NOMO-1 treated with dmso at 0.1 percent for 144 hours (cell line): ENCODE data around the gene TSEN2.
"Not testable (repeated sequence)": the region's sequence is repeated elsewhere in the genome, so short reads cannot be mapped to it uniquely, and the experiment has no call there.

Experiments
- DNase-seq: peaks from one replicate; lab custom pipeline; 2025; ENCODE audit not compliant: unreplicated experiment; lab: John Stamatoyannopoulos, UW

TSEN2 gene

DNA sequence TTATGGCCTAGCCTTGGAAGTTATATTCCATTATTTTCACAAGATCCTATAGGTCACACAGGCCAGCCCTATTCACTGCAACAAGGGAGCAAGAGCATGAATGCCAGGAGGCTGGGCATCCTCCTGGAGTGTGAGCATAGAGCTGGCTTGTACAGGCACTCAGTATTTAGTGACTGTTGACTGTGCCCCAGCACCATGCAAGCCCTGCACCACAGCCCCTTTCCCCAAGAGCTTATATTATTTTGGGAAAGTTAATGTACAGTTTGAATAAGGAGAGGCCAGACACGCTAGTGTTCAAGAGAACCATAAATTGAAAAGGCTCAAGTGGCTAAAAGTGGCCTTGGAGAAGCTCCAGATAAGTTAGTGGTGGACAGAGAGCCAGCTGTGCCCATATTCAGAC, 32.3 kb upstream of the TSEN2 start:
- no peak for DNase-seq

DNA sequence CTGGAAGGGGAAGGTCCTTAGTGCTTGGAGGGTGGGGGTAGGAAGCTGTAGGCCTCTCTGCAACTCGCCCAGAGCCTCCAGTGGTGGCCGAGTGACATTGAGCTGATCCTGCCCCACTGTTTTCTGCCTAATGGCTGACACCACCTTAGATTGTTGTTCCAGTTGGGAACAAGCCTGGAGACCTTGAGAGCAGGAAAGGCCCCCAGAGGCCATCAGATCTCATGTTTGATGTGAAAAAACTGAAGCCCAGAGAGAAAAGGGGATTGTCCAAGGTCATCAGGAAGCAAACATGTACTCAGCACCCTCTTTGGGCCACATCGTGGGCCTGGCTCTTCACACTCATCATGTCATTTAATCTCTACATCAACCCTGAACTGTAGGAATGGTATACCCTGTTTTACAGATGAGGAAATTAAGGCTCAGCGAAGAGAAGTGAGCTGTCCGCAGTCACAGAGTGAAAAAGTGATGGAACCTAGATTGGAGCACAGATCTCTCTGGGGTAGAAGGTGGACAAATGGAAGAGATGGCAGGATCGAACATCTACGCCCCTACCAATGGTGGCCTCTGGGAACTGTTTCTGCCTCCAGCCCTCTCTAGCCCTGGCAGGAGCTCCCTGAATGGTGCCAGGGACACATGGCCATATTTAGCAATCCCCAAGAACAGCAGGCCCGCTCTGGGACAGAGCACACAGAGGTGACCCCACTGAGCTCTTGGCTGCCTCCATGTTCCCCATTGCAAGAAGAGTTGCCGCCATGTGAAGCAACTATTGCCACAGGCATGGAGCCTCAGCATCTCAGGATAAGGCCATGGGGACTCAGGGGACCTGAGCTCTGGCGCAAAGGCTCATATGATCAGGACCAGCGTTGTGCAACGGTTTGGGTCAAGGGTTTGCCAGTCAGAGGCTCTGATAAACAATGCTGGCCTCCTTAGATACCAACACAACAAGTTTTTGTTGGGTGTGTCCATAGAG, 31.6 kb upstream of the TSEN2 start:
- DNase-seq: no peak

DNA sequence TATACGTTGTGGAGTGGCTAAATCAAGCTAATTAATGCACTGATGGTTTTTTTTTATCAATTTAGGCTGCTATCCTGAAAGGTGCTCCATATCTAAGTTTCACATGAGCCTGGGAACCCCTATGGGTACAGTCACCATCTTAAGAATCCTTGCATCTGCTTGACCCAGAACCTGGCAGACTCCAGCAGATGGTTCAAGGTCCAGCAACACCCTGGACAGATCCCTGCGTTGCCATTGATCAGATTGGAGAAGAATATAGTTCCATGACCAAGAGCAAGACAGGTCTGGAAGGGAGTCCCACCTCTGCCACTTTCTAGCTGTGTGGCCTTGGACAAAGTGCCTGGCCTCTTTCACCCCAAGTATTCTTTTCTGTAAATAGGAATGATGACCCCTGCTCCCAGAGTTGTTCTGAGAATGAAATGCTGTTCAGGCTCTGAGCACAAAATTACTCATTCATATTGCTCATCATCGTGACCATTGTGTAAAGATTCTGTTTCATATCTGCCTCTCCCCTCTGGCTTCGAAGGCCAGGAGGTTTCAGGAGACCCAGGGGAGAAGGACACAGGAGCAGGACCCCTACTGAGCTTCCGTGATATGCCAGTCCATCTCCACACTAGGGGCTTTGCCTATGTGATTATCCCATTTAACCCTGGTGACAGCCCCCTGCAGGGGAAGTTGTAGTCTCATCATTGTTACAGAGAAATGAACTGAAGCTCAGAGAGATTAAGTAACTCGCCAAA, 30.0 kb upstream of the TSEN2 start:
- DNase-seq: no peak

DNA sequence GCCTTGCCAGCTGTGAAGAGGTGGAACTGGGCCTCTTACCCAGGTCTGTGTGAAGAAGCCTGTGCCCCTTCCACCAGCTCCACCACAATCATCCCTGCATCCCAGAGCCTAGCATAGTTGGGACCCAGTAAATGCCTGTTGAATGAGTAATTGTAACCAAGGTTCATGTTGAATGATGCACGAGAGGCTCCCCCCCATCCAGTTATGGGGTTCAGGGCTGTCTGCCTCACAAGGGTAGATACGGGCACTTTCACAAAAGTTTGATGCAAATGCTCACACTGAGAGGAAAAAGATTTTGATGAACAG, 29.5 kb upstream of the TSEN2 start:
- DNase-seq: no peak

- no peak for DNase-seq
Measured at GRCh38 chr3:12455740-12456139, 28.5 kb upstream of the TSEN2 start.

DNA sequence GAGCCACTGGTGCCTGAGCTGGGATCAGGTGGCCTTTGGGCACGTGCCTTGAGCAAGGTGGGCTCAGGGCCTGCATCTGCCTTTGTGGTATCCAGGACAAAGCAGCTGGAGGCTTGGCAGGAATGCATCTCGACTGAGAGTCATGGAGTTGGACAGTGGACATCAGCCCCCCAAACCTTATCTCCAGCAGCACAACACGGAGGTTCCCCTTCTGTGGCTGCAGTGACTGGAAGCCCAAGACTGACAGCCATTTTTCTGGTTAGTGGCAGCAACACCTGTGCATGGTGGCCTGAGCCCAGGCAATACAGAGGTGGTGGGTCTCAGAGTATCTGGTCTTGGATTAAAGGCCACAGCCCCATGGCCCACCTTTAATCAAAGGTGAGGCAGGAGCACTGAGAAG, 27.8 kb upstream of the TSEN2 start:
- DNase-seq: no peak

DNA sequence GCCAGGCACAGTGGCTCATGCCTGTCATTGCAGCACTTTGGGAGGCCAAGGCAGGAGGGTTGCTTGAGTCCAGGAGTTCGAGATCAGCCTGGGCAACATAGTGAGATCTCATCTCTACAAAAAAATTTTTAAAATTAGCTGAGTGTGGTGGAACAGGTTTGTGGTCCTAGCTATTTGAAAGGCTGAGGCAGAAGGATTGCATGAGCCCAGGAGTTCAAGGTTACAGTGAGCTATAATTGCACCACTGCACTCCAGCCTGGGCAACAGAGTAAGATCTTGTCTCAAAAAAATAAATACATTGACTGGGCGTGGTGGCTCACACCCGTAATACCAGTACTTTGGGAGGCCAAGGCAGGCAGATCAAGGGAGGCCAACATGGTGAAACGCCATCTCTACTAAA, 26.9 kb upstream of the TSEN2 start:
- not testable (repeated sequence) for DNase-seq

- peak; percentile 60 for DNase-seq
Measured at GRCh38 chr3:12458901-12459300, 25.4 kb upstream of the TSEN2 start.

GRCh38 chr3:12460127-12460526, 24.2 kb upstream of the TSEN2 start:
- DNase-seq: no peak

GRCh38 chr3:12461097-12461649, 23.1 kb upstream of the TSEN2 start:
- no peak for DNase-seq

DNA sequence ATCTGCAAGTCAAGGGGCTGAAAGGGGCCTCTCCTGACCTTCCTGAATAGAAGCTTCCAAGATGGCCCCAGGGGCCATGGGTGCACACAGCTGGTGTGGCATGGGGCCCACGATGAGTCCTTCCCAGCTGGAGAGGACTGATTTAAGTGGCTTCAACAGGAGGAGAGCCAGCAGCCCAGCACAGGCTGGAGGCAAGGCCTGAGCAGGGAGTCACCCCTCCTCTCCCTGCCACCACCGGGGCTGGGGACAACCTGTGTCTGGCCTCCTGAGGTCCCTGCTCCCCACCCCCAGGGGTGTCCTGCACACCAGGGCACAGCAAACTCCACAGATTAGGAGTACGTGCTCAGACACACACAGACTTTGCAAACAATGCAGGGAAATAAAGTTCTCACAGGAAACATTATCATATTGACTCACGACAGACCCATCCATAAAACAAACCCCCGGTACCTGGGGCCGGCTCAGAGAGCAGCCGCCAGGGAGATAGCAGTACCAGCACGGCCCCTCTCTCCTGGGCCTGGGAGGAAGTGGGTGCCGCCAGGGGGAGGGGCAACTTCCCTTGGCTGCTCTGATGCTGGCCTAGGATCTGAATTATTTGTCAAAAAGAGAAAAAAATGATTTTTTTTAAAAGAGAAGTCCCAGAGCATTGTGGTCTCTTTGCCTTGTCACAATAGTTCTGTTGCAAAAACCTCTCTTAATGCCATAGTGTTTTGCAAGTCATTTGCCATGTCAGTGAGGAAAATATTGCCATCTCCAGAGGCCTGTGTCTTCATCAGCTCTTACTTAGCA, 21.9 kb upstream of the TSEN2 start:
- peak; percentile 49 for DNase-seq

DNA sequence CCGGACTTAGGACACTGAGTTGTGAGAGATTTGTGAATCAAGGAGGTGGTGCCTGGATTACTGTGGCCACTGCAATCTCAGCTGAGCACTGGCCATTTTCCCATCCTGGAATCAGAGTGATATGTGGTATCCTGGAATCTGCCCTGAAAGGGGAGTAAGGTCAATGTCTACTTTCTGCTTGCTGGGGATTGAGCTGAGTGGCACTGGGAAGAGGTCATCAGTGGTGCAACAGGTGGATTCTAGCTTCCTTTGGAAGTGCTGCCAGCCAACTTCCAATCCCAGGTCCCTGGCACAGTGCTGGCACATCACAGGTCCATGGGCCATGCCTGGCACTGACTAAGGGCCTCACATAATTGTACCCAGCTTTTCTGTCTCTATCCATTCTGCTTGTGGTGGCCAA, 20.6 kb upstream of the TSEN2 start:
- no peak for DNase-seq

- no peak for DNase-seq
Measured at GRCh38 chr3:12464181-12464580, 20.1 kb upstream of the TSEN2 start.

DNA sequence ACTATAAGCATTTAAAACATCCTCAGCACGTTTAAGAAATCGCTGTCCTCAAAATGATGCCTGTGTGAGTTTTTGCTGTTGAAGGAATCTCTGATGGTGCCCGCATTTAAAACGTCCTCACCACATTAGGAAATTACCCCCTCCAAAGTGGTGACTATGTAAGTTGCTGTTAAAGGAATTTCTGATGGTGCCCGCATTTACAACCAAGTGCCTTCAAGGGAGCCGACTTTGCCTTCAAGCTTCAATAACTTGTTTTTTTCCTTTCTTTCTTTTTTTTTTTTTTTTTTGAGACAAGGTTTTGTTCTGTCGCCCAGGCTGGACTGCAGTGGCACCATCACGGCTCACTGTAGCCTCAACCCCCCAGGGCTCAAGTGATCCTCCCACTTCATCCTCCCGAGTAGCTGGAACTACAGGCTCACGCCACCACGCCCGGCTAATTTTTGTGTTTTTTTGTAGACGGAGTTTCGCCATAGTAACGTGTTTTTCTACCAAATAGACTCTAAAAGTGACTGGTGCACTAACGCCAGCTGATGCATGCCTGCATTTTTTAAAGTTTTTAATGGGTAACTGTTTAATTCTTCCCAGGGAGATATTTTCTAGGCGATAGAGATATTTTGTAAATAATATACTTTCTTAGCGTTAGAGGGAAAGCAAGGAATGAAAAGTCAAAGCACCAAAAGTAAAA, 19.0 kb upstream of the TSEN2 start:
- no peak for DNase-seq

DNA sequence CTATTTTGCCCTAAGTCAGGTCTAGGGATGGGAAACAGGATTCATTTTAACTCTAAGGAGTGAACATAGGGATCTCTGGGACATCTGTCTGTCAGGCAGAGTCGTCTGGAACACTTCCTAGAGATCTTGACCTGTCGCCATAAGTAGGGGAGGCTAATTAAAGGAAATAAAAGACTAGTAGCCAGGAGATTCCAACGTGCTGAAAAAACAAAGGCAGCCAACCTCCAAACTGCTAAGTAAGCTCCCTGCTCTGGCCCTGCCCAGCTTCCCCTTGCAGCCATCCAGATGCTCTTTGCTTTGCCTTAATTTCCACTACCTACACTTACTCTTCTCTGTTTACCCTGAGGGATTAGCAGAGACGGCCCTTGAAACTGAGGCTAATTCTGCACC, 18.4 kb upstream of the TSEN2 start:
- DNase-seq: no peak

DNA sequence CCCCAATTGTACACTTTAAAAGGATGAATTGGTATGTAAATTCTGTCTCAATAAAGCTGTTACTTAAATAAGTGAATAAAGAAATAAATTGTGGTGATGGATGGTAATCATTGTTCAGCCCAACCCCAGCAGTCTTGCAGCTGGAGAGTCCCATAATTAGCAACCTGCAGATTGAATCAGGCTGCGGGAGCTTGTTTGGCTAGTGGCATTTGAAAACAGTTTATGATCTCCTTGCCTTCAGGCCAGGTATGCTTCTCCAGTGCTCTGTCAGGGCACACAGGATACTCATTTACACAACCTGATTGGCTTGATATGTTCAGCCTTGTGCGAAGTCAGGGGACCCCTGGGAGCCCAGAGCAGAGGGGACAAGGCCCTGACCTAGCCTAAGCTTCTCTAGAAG, 16.5 kb upstream of the TSEN2 start:
- no peak for DNase-seq

DNA sequence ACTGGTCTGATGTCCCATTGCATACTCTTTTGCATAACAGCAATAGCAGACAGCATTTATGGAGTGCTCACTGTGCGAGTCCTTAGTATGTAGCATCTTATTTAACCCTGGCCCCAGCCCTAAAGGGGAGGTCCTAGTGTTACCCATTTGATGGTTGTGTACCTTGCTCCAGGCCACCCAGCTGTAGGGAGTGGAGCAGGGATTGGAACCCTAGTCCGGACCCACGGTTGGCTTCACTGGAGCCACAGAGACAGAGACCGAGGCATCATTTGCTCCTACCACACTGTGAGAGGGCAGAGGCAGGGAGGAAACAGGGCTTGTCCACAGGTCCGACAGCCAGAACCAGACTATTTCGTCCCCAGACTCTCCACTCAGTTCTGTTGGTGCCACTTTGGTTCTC, 16.0 kb upstream of the TSEN2 start:
- DNase-seq: no peak

DNA sequence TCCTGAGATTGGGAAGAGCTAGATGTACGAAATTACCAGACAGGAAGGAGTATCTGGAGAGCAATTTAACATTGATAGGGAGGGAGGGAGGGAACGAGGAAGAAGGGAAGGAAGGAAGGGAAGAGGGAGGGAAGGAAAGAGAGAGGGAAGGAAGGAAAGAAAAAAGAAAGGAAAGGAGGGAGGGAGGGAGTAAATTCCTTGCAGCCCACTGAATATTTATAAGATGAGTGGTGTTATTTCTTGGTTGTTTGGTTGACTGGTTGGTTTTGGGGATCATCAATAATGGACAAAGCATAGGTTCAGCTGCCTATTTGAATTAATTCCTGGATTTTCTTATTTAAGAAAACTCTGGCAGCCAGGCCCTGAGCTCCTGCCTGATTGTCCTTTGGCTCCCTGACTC, 15.5 kb upstream of the TSEN2 start:
- DNase-seq: no peak

DNA sequence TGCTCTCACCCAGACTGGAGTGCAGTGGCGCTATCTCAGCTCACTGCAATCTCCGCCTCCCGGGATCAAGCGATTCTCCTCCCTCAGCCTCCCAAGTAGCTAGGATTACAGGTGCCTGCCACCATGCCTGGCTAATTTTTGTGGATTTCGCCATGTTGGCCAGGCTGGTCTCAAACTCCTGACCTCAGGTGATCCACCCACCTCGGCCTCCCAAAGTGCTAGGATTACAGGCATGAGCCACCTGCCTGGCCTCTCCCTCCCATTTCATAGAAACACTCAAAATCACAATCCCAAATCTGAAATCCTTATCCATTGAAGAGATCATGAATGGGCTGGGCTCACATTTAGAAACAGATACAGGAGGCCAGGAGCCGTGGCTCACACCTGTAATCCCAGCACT, 15.1 kb upstream of the TSEN2 start:
- DNase-seq: not testable (repeated sequence)

- no peak for DNase-seq
Measured at GRCh38 chr3:12470111-12470510, 14.2 kb upstream of the TSEN2 start.

GRCh38 chr3:12470680-12471079, 13.6 kb upstream of the TSEN2 start:
- no peak for DNase-seq
